ENCODE data around the gene CBFA2T2.
A peak's percentile ranks its signal among the peaks of the same experiment; 100 is the strongest.

Gene CBFA2T2

DNA sequence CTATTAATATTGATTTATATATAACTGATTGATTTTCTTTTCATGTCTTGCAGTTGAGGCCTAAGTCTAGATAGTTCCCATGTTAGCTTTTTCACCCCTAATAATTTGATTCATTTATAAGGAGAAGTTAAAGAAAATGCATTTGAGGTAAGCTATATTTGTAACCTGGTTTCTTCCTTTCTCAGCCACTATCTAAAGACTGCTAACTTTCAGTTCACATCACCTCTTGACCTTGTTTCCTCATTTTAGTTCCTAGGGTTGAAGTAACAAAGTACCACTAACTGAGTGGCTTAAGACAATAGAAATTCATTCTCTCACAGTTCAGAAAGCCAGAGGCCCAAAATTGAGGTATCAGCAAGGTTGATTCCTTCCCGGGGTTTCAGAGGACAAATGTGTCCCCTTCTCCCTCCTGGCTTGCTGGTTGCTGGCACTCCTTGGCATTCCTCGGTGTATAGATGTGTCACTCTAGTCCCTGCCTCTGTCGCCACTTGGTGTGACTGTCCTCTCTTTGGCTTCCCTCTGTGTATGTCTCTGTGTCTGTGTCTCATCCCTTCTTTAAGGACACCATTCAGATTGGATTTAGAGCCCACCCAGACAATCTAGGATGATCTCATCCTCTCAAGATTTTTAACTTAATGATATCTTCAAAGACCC is 116.3 kb downstream of the CBFA2T2 start:
- no peak overlapping the region for H3K27ac ChIP-seq
- TF ChIP-seq, protein P1, sequence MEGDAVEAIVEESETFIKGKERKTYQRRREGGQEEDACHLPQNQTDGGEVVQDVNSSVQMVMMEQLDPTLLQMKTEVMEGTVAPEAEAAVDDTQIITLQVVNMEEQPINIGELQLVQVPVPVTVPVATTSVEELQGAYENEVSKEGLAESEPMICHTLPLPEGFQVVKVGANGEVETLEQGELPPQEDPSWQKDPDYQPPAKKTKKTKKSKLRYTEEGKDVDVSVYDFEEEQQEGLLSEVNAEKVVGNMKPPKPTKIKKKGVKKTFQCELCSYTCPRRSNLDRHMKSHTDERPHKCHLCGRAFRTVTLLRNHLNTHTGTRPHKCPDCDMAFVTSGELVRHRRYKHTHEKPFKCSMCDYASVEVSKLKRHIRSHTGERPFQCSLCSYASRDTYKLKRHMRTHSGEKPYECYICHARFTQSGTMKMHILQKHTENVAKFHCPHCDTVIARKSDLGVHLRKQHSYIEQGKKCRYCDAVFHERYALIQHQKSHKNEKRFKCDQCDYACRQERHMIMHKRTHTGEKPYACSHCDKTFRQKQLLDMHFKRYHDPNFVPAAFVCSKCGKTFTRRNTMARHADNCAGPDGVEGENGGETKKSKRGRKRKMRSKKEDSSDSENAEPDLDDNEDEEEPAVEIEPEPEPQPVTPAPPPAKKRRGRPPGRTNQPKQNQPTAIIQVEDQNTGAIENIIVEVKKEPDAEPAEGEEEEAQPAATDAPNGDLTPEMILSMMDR (conservative IDR thresholded peaks at IDR 0.05): no peak

DNA sequence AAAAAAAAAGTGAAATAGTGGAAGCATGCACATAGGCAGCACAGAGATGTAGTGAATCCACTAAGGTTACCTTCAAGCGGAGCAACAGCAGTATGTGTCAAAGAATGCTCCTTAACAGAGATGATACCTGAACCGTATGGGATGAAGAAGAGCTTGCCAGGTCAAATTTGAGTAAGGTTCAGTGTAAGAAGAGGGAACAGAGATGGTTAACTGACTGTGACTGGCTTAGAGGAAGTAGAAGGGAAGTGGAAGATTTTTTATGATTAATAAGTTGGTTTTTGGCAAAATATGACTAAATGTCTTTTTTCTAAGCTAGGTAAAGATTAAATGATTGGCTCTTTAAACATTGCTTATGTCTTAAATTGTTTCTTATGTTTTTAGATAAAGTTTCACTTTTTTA is 119.6 kb downstream of the CBFA2T2 start:
- TF ChIP-seq, protein P1 (conservative IDR thresholded peaks at IDR 0.05): no peak
- no peak overlapping the region; the same call in 1 of the 2 replicates for H3K27ac ChIP-seq

DNA sequence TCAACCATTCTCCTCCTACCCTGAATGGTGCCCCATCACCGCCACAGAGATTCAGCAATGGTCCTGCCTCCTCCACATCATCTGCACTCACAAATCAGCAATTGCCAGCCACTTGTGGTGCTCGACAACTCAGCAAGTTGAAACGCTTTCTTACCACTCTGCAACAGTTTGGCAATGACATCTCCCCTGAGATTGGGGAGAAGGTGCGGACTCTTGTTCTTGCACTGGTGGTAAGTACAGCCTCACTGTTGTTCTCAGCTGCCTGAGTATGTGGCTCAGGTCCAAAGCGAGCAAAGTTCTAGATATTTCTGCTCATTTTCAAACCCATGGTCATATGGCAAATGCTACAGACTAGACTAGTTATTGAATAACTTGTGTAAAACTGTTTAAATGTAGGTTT is 121.2 kb downstream of the CBFA2T2 start:
- H3K27ac ChIP-seq: peak overlapping the region; percentile 75
- TF ChIP-seq, protein P1 (conservative IDR thresholded peaks at IDR 0.05): no peak

DNA sequence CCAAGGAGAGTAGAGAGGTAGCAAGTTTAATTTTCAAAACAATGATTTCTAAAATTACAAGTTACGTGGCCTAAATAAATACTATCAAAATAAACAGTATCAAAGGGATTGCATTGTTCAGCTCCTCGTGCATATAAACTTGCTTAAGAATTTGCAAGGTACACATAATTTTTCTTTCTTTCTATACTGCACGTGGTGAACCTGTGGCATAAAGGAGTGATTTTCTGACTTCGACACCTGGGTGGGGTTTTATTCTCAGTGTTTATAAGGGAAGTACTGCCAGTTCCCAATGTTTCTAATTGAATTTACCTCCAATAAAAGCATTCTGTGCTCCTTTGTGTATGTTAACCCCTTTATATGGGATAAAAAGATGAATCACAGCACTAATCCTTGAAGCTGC is 122.1 kb downstream of the CBFA2T2 start:
- peak overlapping the region; percentile 75 for H3K27ac ChIP-seq
- TF ChIP-seq, protein P1 (conservative IDR thresholded peaks at IDR 0.05): no peak

DNA sequence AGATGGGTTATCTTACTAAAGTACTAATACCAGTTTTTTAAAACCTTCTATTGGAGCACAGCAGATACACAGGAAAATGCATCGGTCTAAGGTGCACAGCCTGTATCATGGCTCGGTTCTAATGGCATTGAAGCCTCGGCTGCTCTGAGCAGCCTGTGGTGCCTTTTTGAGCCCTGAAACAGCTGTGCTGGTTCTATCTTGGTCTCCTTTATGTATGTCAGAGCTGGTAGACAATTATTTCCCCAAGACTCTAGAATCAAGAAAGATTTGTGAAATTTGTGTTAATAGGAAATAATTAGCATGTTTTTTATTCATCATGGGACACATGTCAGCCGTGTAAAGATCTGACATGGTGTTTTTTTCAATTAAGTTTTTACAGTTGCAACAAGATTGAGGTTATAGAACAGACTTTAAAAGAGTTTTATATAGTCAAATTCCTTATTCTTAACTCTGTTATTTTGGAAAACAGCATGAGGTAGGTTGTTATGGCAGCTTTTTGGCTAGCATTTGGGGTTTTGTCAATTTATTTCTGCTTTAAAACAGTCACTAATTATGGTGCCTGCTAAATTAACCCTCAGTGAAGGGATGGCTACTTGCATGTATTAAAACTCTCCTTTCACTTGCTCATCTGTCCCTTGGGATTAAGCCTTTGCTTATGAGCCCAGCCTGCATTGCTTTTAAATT is 132.0 kb downstream of the CBFA2T2 start:
- peak overlapping the region; percentile 35 for H3K27ac ChIP-seq
- TF ChIP-seq, protein P1 (conservative IDR thresholded peaks at IDR 0.05): no peak

DNA sequence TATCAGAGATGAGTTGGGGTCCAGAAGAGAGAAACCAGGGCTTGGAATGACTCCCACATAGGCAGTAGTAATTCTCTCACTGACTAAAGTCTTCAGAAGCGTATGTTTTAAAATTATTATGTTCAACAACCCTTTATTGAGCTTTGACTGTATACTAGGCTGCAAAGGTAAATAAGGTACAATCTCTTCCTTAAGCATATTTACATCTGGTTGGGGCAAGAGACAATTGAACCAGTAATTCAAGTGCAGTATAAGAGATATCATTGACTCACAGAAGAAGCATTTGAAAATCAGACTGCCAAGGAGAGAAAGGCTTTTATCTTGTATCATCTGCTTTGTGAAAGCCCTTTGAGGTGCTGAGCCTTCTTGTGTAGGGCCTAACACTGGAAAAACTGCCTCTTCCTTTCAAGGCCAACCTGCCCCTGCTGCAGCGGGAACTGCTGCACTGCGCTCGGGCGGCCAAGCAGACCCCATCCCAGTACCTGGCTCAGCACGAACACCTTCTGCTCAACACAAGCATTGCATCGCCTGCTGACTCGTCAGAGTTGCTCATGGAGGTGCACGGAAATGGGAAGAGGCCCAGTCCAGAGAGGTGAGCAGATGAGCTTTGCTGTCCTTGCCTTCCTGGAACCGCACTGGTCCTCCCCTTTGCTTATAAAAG is 132.9 kb downstream of the CBFA2T2 start:
- TF ChIP-seq, protein P1 (conservative IDR thresholded peaks at IDR 0.05): no peak
- H3K27ac ChIP-seq: peak overlapping the region; percentile 35

DNA sequence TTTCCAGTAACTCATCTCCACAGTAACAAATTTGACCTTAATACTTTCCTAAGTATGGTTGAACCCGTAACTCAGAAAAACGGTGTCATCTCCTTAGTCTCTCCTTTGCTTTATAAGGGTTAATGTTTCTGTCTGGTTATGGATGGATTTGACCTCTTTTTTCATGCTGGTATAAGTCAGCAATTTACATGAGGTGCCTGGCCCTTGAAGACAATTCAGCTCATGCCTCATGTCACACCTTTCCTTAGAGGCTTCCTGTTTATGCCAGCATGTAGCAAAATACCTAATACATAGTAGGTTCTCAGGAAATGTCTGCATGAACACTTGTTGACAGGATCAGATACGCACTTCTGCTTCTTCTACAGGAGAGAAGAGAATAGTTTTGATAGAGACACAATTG is 134.5 kb downstream of the CBFA2T2 start:
- TF ChIP-seq, protein P1 (conservative IDR thresholded peaks at IDR 0.05): no peak
- H3K27ac ChIP-seq: no peak overlapping the region

All from VCaP (cell line).